Measurements from ENCODE around the gene CNPY2.

The CNPY2 gene

GRCh38 chr12:56326533-56326932 is 10.7 kb upstream of the CNPY2 start:
- peak; percentile 43; the same call in 1 of the 2 replicates for TF ChIP-seq NFIC (IDR thresholded peaks at IDR 0.05)
- no peak for TF ChIP-seq RAD21 (IDR thresholded peaks at IDR 0.05; ENCODE audit: low read depth)

GRCh38 chr12:56326126-56326525 is 10.3 kb upstream of the CNPY2 start:
- TF ChIP-seq TEAD4 (IDR thresholded peaks at IDR 0.05) (no peak), CREB1 (IDR thresholded peaks at IDR 0.05; ENCODE audit: low read depth) (no peak), REST (IDR thresholded peaks at IDR 0.05; ENCODE audit: low read depth) (no peak), EGR1 (IDR thresholded peaks at IDR 0.05) (no peak), FOXM1 (IDR thresholded peaks at IDR 0.05; ENCODE audit: borderline replicate concordance, low read depth) (no peak), TAF1 (IDR thresholded peaks at IDR 0.05; ENCODE audit: low read depth) (no peak), EP300 (IDR thresholded peaks at IDR 0.05; ENCODE audit: borderline replicate concordance) (no peak), USF1 (IDR thresholded peaks at IDR 0.05) (no peak), RAD21 (IDR thresholded peaks at IDR 0.05; ENCODE audit: low read depth) (no peak), YY1 (IDR thresholded peaks at IDR 0.05; ENCODE audit: low read depth) (no peak), CEBPB (IDR thresholded peaks at IDR 0.05) (no peak), MAX (IDR thresholded peaks at IDR 0.05) (no peak), NFIC (IDR thresholded peaks at IDR 0.05) (no peak)

- TF ChIP-seq YY1 (IDR thresholded peaks at IDR 0.05; ENCODE audit: low read depth) (no peak), TEAD4 (IDR thresholded peaks at IDR 0.05) (no peak), TAF1 (IDR thresholded peaks at IDR 0.05; ENCODE audit: low read depth) (no peak), NFIC (IDR thresholded peaks at IDR 0.05) (no peak)
These were observed 8.4 kb upstream of the CNPY2 start for GRCh38 chr12:56324206-56324605.

GRCh38 chr12:56321610-56322009 is 5.8 kb upstream of the CNPY2 start:
- peak; percentile 91 for TF ChIP-seq CEBPB (IDR thresholded peaks at IDR 0.05)

GRCh38 chr12:56321027-56321426 is 5.2 kb upstream of the CNPY2 start:
- no peak for TF ChIP-seq CEBPB (IDR thresholded peaks at IDR 0.05)
- TF ChIP-seq CREB1 (IDR thresholded peaks at IDR 0.05; ENCODE audit: low read depth): no peak
- no peak for TF ChIP-seq EGR1 (IDR thresholded peaks at IDR 0.05)
- no peak for TF ChIP-seq YY1 (IDR thresholded peaks at IDR 0.05; ENCODE audit: low read depth)
- no peak for TF ChIP-seq REST (IDR thresholded peaks at IDR 0.05; ENCODE audit: low read depth)
- no peak for TF ChIP-seq EP300 (IDR thresholded peaks at IDR 0.05; ENCODE audit: borderline replicate concordance)
- no peak for TF ChIP-seq TEAD4 (IDR thresholded peaks at IDR 0.05)
- no peak for TF ChIP-seq NFIC (IDR thresholded peaks at IDR 0.05)
- TF ChIP-seq TCF12 (IDR thresholded peaks at IDR 0.05; ENCODE audit: low read depth): no peak
- no peak for TF ChIP-seq FOXM1 (IDR thresholded peaks at IDR 0.05; ENCODE audit: borderline replicate concordance, low read depth)
- TF ChIP-seq ZBTB7A (IDR thresholded peaks at IDR 0.05; ENCODE audit: low read depth): no peak
- TF ChIP-seq USF1 (IDR thresholded peaks at IDR 0.05): no peak
- TF ChIP-seq RAD21 (IDR thresholded peaks at IDR 0.05; ENCODE audit: low read depth): no peak

GRCh38 chr12:56317675-56318074 is 1.9 kb upstream of the CNPY2 start:
- TF ChIP-seq YY1 (IDR thresholded peaks at IDR 0.05; ENCODE audit: low read depth) (no peak), RAD21 (IDR thresholded peaks at IDR 0.05; ENCODE audit: low read depth) (peak; percentile 32; the same call in 1 of the 2 replicates)

- TF ChIP-seq MAX (IDR thresholded peaks at IDR 0.05) (no peak), YY1 (IDR thresholded peaks at IDR 0.05; ENCODE audit: low read depth) (no peak), FOXM1 (IDR thresholded peaks at IDR 0.05; ENCODE audit: borderline replicate concordance, low read depth) (no peak), CREB1 (IDR thresholded peaks at IDR 0.05; ENCODE audit: low read depth) (no peak), ZBTB7A (IDR thresholded peaks at IDR 0.05; ENCODE audit: low read depth) (no peak), EGR1 (IDR thresholded peaks at IDR 0.05) (no peak), TCF12 (IDR thresholded peaks at IDR 0.05; ENCODE audit: low read depth) (no peak)
These were observed 553 bp downstream of the CNPY2 start for GRCh38 chr12:56315249-56315621.

Data from Ishikawa (cell line).